Brain microvascular endothelial cell (primary cell): ENCODE data around the gene PTHLH.

Experiments used
- DNase-seq: peaks from one replicate; pipeline ENCODE4 v3.0.0-alpha.2; 2020
- H3K27ac ChIP-seq: fragments of 250-450 bp; sonication (Bioruptor Pico); 2 replicates; pipeline ENCODE4 v1.5.1; 2020; ENCODE audit warnings: mild to moderate bottlenecking, moderate library complexity
- H3K27me3 ChIP-seq: fragments of 250-450 bp; sonication (Bioruptor Pico); replicated peaks from 2 replicates; pipeline ENCODE4 v1.5.1; 2020; ENCODE audit warnings: mild to moderate bottlenecking
- H3K36me3 ChIP-seq: fragments of 250-450 bp; sonication (Bioruptor Pico); replicated peaks from 2 replicates; pipeline ENCODE4 v1.5.1; 2020; ENCODE audit warnings: mild to moderate bottlenecking
- H3K4me3 ChIP-seq: 2 replicates; pipeline ENCODE4 v1.5.1; 2011; ENCODE audit warnings: low read depth, mild to moderate bottlenecking, control low read depth, low read length, moderate library complexity
- CTCF ChIP-seq: IDR thresholded peaks from 2 replicates; pipeline ENCODE4 v1.5.1; 2011; ENCODE audit warnings: low read depth, mild to moderate bottlenecking, moderate library complexity, low read length, control low read depth, inconsistent platforms; ENCODE audit errors: missing control alignments
- in situ Hi-C: cut with HindIII; loops from 2 replicates; pipeline ENCODE4 v1.10.0; 2017; ENCODE audit warnings: low sequenced_read_pairs, low pct_ligation_motif_present

Gene PTHLH

GRCh38 chr12:27973487-27973890 is 956 bp upstream of the PTHLH start:
- no peak for DNase-seq
- Histone ChIP-seq H3K27me3 (no peaks in the 10 kb centered on the region), H3K4me3 (no peak overlapping the region), H3K36me3 (no peaks in the 10 kb centered on the region), H3K27ac (no peak overlapping the region)
- in situ Hi-C loops = loop anchor here (25.0 kb wide), 1 partner anchor 189 kb away; no protein-coding TSS in a partner anchor
- TF ChIP-seq CTCF = no peak

- DNase-seq = no peak
- Histone ChIP-seq H3K27ac (no peak overlapping the region), H3K4me3 (no peak overlapping the region), H3K36me3 (no peaks in the 10 kb centered on the region), H3K27me3 (no peaks in the 10 kb centered on the region)
- TF ChIP-seq CTCF = no peak
- in situ Hi-C loops = loop anchor here (25.0 kb wide), 1 partner anchor 191 kb away; no protein-coding TSS in a partner anchor
Measured at GRCh38 chr12:27971606-27972005, 927 bp downstream of the PTHLH start.

GRCh38 chr12:27971121-27971489 is 1.4 kb downstream of the PTHLH start:
- peak overlapping the region; percentile 68 for H3K4me3 ChIP-seq
- DNase-seq = no peak
- no peak overlapping the region for H3K27ac ChIP-seq
- in situ Hi-C loops = loop anchor here (25.0 kb wide), 1 partner anchor 191 kb away; no protein-coding TSS in a partner anchor
- no peaks in the 10 kb centered on the region for H3K27me3 ChIP-seq
- no peaks in the 10 kb centered on the region for H3K36me3 ChIP-seq
- no peak for TF ChIP-seq CTCF

GRCh38 chr12:27970401-27971120 is 2.0 kb downstream of the PTHLH start:
- H3K27ac ChIP-seq = peak overlapping the region; percentile 48
- no peak for TF ChIP-seq CTCF
- H3K4me3 ChIP-seq = peak overlapping the region; percentile 68
- in situ Hi-C loops = loop anchor here (25.0 kb wide), 1 partner anchor 192 kb away; no protein-coding TSS in a partner anchor
- no peaks in the 10 kb centered on the region for H3K36me3 ChIP-seq
- DNase-seq = no peak
- no peaks in the 10 kb centered on the region for H3K27me3 ChIP-seq

GRCh38 chr12:27969624-27970400 is 2.7 kb downstream of the PTHLH start:
- no peaks in the 10 kb centered on the region for H3K36me3 ChIP-seq
- no peaks in the 10 kb centered on the region for H3K27me3 ChIP-seq
- H3K4me3 ChIP-seq = peak overlapping the region; percentile 68
- peak; percentile 3 for TF ChIP-seq CTCF
- H3K27ac ChIP-seq = peak overlapping the region; percentile 9
- DNase-seq = no peak
- in situ Hi-C loops = loop anchor here (25.0 kb wide), 1 partner anchor 192 kb away; no protein-coding TSS in a partner anchor
